ENCODE measurements around the gene PTPRN. TPM values are rescaled to one million over a fixed set of nuclear protein-coding genes. Genes with fewer than 3 reads are reported as not detected.

The PTPRN gene
- total and polyA plus RNA-seq, 10 of the 15 experiments (the other 5 are each of a cell fraction or from before 2014, with no cell fraction given) = 0.28 to 0.69 TPM; not detected in 8

DNA sequence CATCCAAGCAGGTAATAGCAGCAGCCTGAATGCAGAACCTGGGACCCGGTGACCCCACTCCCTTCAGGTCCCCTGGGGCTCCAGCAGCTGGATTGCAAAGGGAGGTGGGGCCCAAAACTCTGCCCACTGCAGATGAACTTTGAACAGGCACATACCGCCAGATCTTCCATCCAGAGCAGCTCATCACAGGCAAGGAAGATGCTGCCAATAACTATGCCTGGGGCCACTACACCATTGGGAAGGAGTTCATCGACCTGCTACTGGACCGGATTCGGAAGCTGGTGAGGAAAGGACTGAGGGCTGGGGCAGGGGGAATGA, 39.2 kb downstream of the PTPRN start (continued):
- TF ChIP-seq, protein P1, sequence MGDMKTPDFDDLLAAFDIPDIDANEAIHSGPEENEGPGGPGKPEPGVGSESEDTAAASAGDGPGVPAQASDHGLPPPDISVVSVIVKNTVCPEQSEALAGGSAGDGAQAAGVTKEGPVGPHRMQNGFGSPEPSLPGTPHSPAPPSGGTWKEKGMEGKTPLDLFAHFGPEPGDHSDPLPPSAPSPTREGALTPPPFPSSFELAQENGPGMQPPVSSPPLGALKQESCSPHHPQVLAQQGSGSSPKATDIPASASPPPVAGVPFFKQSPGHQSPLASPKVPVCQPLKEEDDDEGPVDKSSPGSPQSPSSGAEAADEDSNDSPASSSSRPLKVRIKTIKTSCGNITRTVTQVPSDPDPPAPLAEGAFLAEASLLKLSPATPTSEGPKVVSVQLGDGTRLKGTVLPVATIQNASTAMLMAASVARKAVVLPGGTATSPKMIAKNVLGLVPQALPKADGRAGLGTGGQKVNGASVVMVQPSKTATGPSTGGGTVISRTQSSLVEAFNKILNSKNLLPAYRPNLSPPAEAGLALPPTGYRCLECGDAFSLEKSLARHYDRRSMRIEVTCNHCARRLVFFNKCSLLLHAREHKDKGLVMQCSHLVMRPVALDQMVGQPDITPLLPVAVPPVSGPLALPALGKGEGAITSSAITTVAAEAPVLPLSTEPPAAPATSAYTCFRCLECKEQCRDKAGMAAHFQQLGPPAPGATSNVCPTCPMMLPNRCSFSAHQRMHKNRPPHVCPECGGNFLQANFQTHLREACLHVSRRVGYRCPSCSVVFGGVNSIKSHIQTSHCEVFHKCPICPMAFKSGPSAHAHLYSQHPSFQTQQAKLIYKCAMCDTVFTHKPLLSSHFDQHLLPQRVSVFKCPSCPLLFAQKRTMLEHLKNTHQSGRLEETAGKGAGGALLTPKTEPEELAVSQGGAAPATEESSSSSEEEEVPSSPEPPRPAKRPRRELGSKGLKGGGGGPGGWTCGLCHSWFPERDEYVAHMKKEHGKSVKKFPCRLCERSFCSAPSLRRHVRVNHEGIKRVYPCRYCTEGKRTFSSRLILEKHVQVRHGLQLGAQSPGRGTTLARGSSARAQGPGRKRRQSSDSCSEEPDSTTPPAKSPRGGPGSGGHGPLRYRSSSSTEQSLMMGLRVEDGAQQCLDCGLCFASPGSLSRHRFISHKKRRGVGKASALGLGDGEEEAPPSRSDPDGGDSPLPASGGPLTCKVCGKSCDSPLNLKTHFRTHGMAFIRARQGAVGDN (IDR thresholded peaks at IDR 0.05) = no peak
- TF ChIP-seq, protein P2, sequence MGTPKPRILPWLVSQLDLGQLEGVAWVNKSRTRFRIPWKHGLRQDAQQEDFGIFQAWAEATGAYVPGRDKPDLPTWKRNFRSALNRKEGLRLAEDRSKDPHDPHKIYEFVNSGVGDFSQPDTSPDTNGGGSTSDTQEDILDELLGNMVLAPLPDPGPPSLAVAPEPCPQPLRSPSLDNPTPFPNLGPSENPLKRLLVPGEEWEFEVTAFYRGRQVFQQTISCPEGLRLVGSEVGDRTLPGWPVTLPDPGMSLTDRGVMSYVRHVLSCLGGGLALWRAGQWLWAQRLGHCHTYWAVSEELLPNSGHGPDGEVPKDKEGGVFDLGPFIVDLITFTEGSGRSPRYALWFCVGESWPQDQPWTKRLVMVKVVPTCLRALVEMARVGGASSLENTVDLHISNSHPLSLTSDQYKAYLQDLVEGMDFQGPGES (IDR thresholded peaks at IDR 0.05) = no peak
- no peak for TF ChIP-seq EP300 (IDR thresholded peaks at IDR 0.05; ENCODE audit: borderline replicate concordance in 1 of 2, control insufficient read depth in 1 of 2, low read depth in 2 of 2, low read length in 2 of 2)

DNA sequence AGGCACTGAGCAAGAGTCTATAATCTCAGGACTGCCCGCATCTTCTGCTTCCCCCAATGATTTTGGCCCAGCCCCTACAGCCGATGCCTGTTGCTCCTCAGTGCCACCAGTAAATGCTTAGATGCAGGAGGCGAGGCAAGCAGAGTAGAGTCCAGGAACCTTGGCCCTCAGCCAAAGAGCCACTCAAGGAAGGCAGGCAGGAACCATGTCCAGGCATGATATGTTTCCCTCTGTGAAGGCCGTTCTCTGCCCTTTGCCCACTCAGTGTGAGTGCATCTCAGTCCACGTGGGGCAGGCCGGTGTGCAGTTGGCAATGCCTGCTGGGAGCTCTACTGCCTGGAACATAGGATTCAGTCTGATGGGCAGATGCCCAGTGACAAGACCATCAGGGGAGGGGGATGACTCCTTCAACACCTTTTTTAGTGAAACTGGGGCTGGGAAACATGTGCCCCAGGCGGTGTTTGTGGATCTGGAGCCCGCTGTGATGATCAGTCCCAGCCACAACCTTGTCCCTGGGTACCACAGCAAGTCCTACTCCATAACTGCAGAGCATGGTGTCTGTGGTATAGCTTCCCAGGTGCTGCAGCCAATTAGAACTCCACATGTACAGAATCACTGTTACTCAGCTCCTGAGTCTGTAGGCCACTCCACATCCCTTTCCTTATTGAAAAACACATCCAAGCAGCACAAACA, 39.7 kb downstream of the PTPRN start:
- FAIRE-seq (no peak), ATAC-seq (no peak), DNase-seq (ENCODE audit: low read depth, low spot score) (no peak)
- ChIA-PET SMC1A (ENCODE audit: uncharacterized antibody, unreplicated experiment) (interaction anchor here (1.0 to 1.8 kb wide), 2 partner anchors 24 to 26 kb away, joined by 4 to 6 read pairs; partner anchors contain the start of genes GLB1L and STK16), RAD21 (ENCODE audit: unreplicated experiment) (interaction anchor here (1.1 kb wide), 1 partner anchor 14 kb away, joined by 3 read pairs; no protein-coding TSS in a partner anchor), CTCF (interaction anchor here (1.1 to 1.6 kb wide), 3 partner anchors 8 to 26 kb away, joined by 3 to 4 read pairs (median 4); no protein-coding TSS in a partner anchor), POLR2A (interaction anchor here (1.3 to 1.4 kb wide), 2 partner anchors 9 to 63 kb away, joined by 4 to 8 read pairs; partner anchors contain the start of gene ZFAND2B)
- Histone ChIP-seq H3K4me3 (no peak overlapping the region), H4K20me1 (ENCODE audit: control insufficient read depth, insufficient read depth) (no peaks in the 10 kb centered on the region), H3K9ac (ENCODE audit: control insufficient read depth, insufficient read depth, low read length) (no peak overlapping the region), H3K27me3 (replicated peaks in 1 of 2; ENCODE audit: control insufficient read depth in 2 of 2, insufficient read depth in 2 of 2, low read length in 1 of 2) (no peaks in the 10 kb centered on the region), H2AFZ (ENCODE audit: control insufficient read depth, low read depth, low read length) (no peak overlapping the region), H3K79me2 (ENCODE audit: control insufficient read depth, insufficient read depth, low read length) (no peaks in the 10 kb centered on the region), H3K27ac (ENCODE audit: control insufficient read depth, insufficient read depth) (no peak overlapping the region), H3K9me3 (replicated peaks; ENCODE audit: control insufficient read depth, insufficient read depth, low read length) (no peaks in the 10 kb centered on the region), H3K4me1 (ENCODE audit: control insufficient read depth, insufficient read depth, low read length) (no peaks in the 10 kb centered on the region), H3K4me2 (ENCODE audit: control insufficient read depth, insufficient read depth) (no peak overlapping the region), H3K36me3 (ENCODE audit: control insufficient read depth in 2 of 2, insufficient read depth in 2 of 2, low read length in 1 of 2) (no peaks in the 10 kb centered on the region)
- WGBS (ENCODE audit: insufficient coverage, insufficient replicate concordance, low lambda C conversion rate, missing lambda C conversion rate) = 51% methylated on average over 8 of the region's 8 CpGs
- intact Hi-C loops (cut with micrococcal nuclease; ENCODE audit: unreplicated experiment) = no loop called here
- in situ Hi-C loops (cut with MboI) = no loop called here
- BruUV-seq (replicated peaks) = no TSS peak
- TF ChIP-seq, protein P3, sequence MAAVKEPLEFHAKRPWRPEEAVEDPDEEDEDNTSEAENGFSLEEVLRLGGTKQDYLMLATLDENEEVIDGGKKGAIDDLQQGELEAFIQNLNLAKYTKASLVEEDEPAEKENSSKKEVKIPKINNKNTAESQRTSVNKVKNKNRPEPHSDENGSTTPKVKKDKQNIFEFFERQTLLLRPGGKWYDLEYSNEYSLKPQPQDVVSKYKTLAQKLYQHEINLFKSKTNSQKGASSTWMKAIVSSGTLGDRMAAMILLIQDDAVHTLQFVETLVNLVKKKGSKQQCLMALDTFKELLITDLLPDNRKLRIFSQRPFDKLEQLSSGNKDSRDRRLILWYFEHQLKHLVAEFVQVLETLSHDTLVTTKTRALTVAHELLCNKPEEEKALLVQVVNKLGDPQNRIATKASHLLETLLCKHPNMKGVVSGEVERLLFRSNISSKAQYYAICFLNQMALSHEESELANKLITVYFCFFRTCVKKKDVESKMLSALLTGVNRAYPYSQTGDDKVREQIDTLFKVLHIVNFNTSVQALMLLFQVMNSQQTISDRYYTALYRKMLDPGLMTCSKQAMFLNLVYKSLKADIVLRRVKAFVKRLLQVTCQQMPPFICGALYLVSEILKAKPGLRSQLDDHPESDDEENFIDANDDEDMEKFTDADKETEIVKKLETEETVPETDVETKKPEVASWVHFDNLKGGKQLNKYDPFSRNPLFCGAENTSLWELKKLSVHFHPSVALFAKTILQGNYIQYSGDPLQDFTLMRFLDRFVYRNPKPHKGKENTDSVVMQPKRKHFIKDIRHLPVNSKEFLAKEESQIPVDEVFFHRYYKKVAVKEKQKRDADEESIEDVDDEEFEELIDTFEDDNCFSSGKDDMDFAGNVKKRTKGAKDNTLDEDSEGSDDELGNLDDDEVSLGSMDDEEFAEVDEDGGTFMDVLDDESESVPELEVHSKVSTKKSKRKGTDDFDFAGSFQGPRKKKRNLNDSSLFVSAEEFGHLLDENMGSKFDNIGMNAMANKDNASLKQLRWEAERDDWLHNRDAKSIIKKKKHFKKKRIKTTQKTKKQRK (IDR thresholded peaks at IDR 0.05; ENCODE audit: low read depth, low read length) = no peak
- TF ChIP-seq TCF3 (IDR thresholded peaks at IDR 0.05; ENCODE audit: borderline replicate concordance, insufficient read depth, low read depth, low read length) = no peak
- TF ChIP-seq, protein P4, sequence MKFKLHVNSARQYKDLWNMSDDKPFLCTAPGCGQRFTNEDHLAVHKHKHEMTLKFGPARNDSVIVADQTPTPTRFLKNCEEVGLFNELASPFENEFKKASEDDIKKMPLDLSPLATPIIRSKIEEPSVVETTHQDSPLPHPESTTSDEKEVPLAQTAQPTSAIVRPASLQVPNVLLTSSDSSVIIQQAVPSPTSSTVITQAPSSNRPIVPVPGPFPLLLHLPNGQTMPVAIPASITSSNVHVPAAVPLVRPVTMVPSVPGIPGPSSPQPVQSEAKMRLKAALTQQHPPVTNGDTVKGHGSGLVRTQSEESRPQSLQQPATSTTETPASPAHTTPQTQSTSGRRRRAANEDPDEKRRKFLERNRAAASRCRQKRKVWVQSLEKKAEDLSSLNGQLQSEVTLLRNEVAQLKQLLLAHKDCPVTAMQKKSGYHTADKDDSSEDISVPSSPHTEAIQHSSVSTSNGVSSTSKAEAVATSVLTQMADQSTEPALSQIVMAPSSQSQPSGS (IDR thresholded peaks at IDR 0.05; ENCODE audit: low read length) = no peak
- TF ChIP-seq, protein P5, sequence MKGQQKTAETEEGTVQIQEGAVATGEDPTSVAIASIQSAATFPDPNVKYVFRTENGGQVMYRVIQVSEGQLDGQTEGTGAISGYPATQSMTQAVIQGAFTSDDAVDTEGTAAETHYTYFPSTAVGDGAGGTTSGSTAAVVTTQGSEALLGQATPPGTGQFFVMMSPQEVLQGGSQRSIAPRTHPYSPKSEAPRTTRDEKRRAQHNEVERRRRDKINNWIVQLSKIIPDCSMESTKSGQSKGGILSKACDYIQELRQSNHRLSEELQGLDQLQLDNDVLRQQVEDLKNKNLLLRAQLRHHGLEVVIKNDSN (IDR thresholded peaks at IDR 0.05; ENCODE audit: borderline replicate concordance, extremely low read length, insufficient read depth, low read depth, low read length) = no peak
- no peak for TF ChIP-seq SREBF2 (IDR thresholded peaks at IDR 0.05; ENCODE audit: low read length)
- no peak for TF ChIP-seq BRCA1 (IDR thresholded peaks at IDR 0.05; ENCODE audit: low read depth, low read length)

Data from GM12878 (cell line).